Astrocyte (in vitro differentiated cells and primary cell): ENCODE data around the gene SERF2.
"Not testable (repeated sequence)": the region's sequence is repeated elsewhere in the genome, so short reads cannot be mapped to it uniquely, and the experiment has no call there.

Experiments
- CTCF ChIP-seq: IDR thresholded peaks from 2 replicates; pipeline ENCODE4 v1.5.1; 2011; ENCODE audit warnings: low read depth, mild to moderate bottlenecking, inconsistent platforms, low read length, moderate library complexity; ENCODE audit not compliant: insufficient read depth
- EZH2 ChIP-seq: IDR thresholded peaks from 2 replicates; pipeline ENCODE4 v1.6.1; 2012; ENCODE audit warnings: mild to moderate bottlenecking, low read length, inconsistent platforms; ENCODE audit not compliant: insufficient read depth

GRCh38 chr15:43831519-43832052 lies 39.5 kb downstream of the SERF2 start:
- not testable (repeated sequence) for TF ChIP-seq CTCF, EZH2
